Measurements from ENCODE around the gene PKNOX2.

PKNOX2 gene

DNA sequence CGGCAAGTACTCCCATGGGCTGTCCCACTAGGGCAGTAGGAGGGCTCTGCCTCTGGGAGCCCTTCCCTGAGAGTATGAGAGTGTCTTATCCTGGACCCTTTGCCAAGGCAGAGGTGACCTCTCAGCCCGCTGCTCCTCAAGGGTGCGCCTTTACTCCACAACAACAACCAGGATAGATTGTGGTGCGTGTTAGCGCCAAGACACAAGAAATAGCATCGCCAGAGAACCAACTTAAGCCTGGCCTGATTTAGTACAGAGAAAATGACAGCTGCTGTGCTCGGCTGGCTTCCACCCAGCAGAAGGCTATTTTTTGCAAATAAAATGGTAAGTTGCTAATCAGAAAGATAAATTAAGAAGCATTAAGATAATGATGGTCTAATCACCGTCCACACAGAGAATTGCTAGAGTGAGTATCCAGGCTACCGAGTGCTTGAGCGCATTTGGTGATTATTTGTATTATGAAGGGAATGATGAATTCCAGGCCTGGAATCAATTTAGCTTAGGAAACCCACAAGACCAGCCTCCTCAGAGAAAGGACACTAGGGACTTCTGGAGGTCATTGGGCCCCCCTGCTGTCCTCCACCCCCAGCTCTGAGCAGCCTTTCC, 119.8 kb downstream of the PKNOX2 start:
- no peak for DNase-seq (ENCODE audit: low read depth in 2 of 2)

DNA sequence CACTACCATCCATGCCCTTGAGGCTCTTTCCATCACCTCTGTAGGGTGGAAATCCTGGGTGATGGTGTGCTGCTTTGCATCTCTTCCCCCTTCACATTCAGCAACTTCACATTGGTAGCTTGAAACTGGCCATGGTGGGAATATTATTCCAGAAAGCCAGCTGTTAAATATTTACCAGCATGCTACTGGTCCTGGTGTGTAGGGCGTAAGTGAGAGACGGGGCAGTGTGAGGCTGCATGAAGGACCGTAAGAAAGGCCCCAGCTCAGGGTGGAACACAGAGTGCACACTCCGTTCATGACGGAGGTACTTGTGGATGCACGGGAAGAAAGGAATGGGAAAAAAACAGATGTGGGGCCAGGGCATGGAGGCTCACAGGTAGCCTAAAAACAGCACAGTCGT, 121.3 kb downstream of the PKNOX2 start:
- DNase-seq (ENCODE audit: low read depth in 2 of 2): no peak

DNA sequence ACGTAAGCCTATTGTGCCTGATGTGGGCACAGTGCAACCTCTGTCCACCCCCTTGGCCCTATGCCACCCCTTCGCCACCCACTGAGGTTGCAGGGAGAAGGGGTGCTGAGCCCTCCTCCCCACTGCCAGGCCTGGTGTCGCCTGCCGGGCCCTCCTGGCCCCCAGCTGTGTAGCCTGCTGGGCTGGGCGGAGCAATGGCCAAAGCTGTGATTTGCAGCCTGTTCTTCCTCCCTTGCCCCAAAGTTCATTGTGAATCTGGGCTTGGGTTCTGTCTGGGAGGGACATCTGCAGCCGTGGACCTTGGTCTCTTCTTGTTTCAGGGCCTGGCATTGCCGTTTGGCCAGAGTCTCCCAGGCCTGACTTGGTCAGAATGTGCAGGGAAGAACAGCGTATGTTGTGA, 121.9 kb downstream of the PKNOX2 start:
- no peak for DNase-seq (ENCODE audit: low read depth in 2 of 2)

DNA sequence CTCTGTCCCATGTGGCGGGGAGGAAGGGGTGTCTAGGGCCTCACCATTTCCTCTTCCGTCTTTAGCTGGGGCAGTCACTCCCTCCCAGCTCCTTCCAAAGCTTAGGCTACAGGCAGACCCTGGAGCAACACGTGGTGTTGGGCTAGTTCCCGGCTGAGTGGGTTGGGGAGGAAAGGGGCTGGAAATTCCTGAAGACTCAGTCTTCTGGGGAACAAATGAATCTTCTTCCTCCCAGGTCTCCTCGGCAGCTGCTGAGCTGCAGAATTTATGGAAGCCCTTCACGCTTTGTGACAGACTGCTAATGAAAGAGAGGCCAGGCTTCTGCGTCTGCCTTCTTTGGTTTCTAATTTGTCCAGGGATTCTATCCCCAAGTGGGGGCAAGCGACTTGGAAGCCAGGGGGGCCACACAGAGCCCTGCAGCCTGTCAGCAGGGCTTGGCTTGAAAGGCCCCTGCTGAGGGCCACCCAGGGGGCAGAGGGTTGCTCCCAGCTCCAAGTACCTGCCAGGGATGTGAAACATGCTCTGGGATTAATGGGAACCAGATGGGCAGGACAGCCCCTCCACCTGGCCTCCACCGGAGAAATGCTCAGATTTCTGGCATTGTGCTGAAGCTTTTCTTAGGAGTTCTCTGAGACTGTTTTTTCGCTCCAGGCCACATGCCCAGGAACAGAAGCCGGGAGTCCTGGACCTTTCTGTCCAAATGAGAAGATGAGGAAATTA, 123.1 kb downstream of the PKNOX2 start:
- DNase-seq (ENCODE audit: low read depth in 2 of 2): peak; percentile 29 to 33

DNA sequence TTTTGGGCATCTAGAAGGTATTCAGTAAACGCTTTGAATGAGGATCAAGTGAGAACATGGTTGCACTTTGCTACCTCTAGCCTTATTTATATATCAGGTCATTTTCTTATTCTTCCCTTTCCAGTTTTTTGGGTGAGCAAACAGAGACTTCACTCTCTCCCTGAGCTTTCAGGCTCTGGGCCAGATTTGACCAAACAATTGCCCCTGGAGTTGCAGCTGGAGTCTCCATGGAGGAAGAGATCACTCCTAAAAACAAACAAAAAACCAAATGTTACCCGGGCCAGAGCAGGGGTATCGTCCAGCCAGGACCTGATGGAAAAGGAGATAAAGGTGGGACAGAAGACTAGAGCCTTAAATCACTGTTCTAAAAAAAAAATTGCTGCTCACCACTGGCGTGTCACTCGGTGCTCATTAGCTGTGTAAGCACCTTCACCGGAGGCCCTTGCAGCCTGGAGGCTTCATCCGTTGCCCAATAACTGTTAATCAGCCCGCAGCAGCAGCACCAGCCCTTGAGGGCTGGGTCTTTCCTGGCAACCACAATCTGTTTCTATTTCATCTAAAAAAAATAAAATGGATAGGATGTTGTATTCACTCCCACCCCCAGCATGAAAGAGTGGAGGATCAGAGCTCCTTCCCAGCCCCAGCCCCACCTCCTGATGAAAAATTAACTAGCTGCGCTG, 125.0 kb downstream of the PKNOX2 start:
- DNase-seq (ENCODE audit: low read depth in 2 of 2): no peak

DNA sequence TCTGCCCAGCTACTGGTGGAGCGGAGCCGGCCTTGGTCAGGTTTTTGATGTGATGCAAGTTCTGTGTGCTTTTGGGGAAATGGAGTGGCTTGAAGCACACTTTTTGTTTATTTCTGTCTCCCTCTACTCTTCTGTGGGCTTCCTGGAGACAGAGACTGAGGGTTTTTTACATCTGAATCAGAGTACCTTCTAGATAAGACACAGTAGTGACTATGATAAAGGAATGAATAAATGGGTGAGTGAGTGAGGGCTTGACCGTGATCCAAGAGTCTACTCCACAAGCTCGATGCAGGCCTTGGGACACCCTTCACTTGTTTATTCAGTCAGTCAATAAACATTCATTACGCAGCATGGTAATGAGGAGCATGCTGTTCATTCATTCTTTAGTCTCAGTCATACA, 125.7 kb downstream of the PKNOX2 start:
- no peak for DNase-seq (ENCODE audit: low read depth in 2 of 2)

DNA sequence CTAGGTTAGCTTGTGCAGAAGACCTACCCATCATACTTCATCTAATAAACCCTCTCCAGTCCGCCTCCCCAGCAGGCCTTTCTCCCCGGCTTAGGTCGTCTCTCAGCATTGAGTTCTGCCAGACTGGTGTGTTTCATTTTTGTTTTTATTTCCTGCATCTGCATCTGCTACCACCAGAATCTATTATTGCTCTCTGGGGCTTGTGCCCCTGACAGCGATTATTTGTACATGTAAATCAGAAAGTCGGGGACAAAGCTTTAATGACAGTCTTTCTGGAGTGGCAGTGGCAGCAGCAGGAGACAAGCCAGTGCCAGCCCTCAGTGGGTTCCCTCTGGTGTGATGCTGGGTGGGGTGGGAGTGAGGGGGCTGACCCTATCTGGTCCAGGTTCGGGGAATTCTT, 127.5 kb downstream of the PKNOX2 start:
- DNase-seq (ENCODE audit: low read depth in 2 of 2): no peak

DNA sequence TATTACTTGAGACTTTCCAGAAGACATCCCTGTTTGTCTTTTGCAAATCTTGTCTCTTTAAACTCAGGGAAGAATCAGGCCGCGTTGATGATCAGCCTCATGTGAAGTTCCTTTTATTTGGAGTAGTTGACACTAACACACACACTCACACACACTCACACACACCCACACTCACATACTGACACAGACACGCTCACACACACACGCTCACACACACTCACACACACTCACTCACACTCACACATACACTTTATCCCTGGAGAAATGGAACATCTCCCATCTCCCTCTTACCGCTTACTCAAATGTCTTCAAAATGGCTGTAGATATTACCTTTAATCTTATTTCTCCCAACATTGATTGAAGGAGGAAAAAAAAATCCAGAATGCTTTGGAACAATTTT, 129.0 kb downstream of the PKNOX2 start:
- DNase-seq (ENCODE audit: low read depth in 2 of 2): no peak

DNA sequence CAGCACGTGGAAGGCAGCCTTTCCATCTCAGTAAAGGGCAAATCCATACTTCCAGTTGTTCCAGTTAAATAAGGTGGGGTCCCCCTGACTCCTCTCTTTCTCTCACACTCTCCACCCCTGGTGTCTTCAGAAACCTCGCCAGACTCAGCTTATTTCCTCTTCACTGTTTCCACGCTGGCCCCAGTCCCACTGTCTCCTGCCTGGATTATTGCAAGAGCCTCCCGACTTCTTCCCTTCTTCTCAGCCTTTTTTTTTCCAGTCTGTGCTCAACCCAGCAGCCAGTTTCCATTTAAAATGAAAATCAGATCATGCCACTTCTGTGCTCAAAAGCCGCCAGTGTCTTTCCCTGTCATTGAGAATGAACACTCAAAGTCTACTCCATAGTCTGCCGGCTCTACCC, 131.4 kb downstream of the PKNOX2 start:
- no peak for DNase-seq (ENCODE audit: low read depth in 2 of 2)

DNA sequence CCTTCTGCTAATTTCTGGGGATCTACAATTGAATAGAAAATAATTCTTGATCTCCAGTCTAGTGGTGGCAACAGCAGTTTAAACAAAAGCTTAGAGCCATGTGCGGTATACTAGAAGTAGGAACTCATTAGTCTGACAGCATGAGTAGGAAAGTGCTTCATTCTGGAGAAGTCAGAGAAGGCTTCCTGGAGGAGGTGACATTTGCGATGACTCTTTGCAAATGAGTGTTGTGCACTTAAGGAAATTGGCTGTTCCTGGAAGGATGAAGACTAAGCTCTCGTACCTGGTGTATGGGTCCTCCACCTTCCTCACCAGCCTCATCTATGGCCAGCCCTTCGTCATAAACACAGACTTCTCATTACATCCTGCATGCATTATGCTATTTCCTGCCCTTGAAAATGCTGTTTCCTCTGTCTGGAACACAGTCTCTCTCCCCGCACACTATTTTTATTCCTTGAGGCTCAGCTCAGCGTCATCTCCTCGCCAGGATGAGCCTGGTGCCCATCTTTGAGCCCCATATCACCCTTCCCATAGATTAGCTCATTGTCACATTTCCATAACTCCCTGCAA, 132.9 kb downstream of the PKNOX2 start:
- DNase-seq (ENCODE audit: low read depth in 2 of 2): no peak

DNA sequence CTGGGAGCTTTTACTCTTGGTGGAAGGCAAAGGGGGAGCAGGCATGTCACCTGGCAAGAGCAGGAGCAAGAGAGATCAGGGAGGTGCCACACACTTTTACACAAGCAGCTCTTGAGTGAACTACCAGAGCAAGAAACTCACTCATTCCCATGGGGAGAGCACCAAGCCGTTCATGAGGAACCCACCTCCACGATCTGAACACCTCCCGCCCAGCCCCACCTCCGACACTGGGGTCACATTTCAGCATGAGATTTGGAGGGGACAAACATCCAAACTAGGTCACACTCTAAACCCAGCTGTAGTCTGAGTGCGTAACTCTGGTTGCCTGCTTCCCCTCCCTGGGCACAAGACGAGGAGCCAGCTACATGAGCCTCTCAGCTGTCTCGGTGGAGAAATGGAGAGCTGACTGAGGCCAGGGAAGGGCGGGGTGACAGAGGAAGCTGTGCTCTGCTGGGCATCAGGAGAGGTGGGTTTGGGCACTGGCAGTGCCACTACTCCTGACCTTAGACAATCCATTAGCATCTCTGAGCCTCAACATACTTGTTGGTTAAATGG, 134.6 kb downstream of the PKNOX2 start:
- no peak for DNase-seq (ENCODE audit: low read depth in 2 of 2)

DNA sequence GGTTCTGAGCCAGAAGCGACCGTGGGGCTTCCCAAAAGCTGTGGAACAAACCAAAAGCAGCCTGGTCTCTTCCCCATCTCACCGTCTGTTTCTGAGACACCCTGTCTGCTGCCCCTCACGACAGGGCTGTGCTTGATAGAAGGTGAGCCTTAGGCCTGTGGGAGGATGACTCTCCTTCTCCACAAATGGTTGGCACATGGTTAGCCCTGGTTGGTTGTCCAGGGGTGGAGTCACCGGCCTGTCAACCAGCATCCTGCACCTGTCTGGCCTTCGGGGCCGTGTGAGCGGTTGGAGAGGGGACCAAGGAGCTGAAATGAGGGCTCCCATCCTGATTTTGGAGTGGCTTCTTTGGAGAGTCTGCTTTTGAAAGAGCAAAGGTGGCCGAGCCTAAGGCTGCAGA, 135.3 kb downstream of the PKNOX2 start:
- no peak for DNase-seq (ENCODE audit: low read depth in 2 of 2)

DNA sequence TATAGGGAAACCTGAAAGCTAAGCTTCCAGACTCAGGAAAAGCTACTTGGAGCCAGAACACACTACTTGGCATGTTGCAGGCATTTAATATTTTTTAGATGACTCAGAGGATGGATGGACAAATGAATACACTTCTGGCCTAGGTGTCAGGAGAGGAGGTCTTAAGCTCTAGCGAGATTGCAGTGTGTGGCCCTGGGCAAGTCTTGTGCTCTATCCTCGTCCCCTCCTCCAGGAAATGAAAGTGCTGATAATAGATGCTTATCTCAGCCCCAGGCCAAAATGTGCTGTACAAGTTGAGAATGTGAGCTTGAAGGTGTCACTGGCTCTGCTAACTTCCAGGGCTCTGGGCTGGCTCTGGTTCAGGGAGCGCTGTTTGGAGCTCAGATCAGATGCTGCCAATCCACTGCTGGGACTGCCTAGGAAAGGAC, 136.3 kb downstream of the PKNOX2 start:
- peak; percentile 21 to 41 for DNase-seq (ENCODE audit: low read depth in 2 of 2)

DNA sequence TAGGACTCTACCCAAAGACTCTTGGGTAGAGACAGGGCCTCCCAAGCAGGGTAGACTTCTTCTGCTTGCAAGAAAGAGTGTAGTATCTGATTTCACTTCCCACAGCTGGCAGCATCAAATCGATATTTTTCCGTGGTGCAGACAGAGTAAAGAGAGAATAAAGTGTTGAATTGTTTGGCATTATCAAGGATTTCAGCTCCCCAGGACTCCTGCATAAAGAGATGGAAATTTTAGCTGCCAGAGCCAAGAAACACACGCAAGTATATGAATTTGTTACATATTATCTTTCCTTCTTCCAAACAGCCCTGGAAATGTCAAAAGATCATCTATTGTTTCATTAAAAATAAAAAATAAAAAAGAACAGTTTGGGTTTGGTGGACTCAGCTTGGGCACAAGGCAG, 136.8 kb downstream of the PKNOX2 start:
- DNase-seq (ENCODE audit: low read depth in 2 of 2): no peak

DNA sequence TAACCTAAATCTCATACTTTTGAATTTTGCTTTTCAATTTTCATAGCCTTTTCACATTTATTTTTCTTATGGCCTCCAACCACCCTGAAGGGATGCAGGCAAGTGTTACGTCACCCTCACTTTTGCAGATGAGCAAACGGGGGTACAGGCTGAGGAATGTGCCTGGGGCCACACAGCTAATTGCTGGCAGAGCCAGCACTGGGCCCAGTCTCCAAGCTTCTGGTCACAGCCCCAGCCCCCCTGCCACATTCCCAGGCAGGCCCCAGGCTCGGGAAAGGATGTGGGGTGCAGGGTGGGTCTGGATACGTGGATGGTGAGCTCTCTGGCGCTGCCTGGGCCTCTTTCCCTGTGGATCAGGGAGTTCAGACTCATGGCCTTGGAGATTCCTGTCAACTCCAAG, 138.6 kb downstream of the PKNOX2 start:
- DNase-seq (ENCODE audit: low read depth in 2 of 2): no peak

DNA sequence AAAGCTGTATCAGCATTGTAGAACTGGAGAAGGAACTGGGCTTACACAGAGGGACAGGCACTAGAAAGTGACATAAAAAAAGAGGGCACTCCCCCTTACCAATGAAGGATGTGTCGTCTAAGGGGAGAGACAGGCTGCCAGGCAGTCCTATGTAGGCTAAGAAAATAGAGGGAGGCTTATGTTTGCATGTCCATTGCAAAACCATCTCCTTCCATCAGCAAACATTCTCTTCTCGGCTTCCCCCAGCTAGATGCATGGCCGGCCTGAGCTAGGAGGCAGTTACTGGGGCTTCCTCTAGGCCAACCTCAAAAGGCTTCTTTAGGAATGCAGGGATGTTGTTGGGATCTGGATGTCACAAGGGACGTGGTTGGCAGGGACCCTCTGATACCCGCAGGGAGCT, 139.1 kb downstream of the PKNOX2 start:
- DNase-seq (ENCODE audit: low read depth in 2 of 2): no peak

DNA sequence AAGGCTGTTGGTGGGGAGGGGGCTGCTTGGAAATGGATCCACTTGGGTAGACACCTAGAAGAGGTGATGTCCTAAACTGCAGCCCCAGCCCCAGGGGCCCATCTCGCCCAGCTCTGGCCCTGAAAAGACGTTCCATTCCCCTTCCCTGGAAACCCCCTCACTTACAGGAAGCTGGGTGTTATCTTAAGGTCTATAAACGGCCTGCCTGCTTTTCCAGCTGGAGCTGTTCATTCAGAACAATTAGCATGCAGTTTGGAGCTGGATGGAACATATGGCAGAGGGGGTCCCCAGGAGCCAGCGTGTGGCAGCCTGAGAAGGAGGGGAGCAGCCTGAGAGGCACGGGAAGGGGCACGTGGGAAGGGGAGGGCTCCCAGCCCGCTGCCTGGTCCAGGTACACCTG, 139.6 kb downstream of the PKNOX2 start:
- DNase-seq (ENCODE audit: low read depth in 2 of 2): no peak

DNA sequence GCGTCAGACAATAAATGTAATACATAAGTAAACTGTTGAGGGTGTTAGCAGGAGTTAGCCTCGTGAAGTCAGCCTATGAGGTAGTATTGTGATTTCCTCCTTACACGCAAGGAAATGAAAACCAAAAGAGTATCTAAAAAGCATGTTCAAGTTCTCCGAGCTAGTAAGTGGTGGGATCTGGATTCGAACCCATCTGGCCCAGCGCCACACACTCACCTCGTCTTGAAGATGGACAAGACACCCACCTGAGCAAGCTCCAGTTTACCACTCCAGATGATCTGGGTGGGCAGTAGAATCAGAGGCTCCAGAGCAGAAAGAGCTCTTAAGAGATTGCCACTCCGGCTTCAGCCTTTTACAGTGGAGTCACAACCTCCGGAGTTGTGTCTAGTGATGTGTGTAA, 140.3 kb downstream of the PKNOX2 start:
- no peak for DNase-seq (ENCODE audit: low read depth in 2 of 2)

DNA sequence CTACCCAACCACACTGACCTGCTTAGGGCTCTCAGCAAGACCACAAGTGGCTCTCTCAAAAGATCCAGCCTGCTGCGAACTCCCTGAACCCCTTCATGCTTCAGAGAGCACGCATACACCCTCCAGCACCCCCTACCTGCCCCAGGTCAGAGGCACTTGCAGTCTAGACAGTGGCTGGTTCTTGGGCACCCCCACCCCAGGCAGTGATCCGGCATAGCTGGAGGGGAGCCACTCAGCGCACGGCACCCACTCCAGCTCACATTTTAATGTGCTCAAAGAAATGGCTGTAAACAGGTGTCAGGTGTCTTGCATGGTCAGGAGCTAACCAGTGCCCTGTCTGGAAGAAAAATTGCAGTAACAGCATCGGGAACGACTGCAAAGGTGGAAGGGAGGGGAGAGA, 140.8 kb downstream of the PKNOX2 start:
- DNase-seq (ENCODE audit: low read depth in 2 of 2): no peak

DNA sequence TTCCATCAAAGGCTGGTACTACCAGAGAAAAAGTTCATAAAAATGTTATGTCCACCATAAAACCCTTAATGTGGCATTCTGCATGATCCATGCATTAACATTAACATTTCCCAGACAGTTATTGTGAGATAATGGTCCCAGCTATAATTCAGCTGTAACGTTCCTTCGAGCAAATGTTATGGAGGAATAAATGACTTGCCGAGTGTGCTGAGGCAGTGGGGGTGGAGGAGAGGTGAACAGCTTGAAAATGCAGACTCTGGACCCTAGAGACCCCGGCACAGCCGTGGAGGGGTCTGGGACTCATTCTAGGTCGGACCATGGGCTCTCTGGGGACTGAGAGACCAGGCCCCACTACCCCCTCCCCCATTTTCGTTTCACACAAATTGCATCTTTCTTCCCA, 141.9 kb downstream of the PKNOX2 start:
- no peak for DNase-seq (ENCODE audit: low read depth in 2 of 2)

DNA sequence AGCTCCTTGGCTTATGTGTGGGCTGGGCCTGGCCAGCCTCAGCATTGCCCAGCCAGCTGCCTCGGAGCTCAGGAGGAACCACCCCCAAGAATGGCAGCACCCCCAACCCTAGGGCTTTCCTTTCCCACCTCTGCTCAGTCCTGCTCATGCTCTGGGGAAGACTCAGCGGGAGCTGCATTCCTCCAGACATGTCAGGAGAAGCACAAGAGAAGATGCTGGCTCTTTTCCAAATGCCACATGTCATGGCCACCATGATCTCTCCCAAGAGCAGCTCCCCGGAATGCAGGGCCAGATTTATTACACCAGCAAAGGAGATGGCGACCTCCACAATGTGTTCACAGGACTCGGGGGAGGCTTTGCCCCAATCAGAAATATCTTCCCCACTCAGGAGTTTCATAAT, 143.7 kb downstream of the PKNOX2 start:
- DNase-seq (ENCODE audit: low read depth in 2 of 2): no peak

DNA sequence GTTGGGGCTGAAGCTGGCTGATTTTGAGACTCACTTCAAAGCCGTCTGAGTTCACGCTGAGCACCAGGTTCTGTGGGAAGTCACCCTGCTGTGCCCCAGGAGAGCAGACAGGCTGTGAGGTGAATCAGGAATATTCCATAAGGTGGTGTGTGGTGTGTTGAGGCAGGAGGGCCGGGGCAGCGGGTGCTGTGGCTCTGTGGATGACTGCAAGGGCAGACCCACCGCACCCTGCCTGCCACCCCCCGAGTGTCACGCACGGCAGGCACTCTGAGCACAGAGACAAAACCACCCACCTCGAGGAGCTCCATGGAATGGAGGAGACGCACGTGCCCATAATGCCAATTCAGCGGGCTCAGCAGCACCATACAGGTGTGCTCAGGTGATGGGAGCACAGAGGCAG, 147.8 kb downstream of the PKNOX2 start:
- DNase-seq (ENCODE audit: low read depth in 2 of 2): no peak

DNA sequence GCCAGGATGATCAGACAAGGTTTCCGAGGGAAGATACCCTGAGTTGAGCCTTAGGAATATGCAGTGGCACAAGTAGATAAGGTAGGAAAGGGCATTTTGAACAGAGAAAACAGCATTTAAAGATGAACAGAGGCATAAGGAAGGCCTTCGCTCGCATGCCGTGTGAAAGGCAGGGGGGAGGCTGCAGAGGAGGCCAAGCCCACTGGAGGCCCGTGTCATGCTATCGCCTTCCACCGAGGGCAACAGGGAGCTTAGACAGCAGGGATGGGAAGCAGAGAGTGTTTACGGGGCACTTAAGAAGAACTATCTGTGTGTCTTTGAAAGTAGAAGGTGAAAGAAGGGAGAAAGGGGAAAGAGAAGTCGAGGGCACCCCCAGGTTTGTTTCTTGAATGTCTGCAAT, 148.3 kb downstream of the PKNOX2 start:
- no peak for DNase-seq (ENCODE audit: low read depth in 2 of 2)
